ENCODE data around the gene AGGF1.
A peak's percentile ranks its signal among the peaks of the same experiment; 100 is the strongest.
"Not testable (repeated sequence)": the region's sequence is repeated elsewhere in the genome, so short reads cannot be mapped to it uniquely, and the experiment has no call there.

AGGF1 gene

DNA sequence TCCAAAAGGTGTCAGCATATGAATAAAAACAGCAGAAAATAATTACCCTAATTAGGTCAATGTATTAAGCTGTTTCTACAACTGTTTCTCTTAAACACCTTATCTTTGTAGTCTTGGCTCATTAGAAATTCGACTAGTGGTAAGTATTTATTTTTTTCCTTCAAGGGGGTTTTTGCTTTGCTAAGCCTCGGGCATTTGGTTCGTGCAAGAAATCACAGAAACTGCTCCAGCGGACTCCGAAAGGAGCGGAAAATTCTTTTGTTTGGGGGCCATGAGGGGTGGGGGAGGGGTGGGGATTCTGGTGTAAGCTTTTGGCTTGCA lies 56.1 kb downstream of the AGGF1 start:
- no peak for DNase-seq (ENCODE audit: low read depth)

DNA sequence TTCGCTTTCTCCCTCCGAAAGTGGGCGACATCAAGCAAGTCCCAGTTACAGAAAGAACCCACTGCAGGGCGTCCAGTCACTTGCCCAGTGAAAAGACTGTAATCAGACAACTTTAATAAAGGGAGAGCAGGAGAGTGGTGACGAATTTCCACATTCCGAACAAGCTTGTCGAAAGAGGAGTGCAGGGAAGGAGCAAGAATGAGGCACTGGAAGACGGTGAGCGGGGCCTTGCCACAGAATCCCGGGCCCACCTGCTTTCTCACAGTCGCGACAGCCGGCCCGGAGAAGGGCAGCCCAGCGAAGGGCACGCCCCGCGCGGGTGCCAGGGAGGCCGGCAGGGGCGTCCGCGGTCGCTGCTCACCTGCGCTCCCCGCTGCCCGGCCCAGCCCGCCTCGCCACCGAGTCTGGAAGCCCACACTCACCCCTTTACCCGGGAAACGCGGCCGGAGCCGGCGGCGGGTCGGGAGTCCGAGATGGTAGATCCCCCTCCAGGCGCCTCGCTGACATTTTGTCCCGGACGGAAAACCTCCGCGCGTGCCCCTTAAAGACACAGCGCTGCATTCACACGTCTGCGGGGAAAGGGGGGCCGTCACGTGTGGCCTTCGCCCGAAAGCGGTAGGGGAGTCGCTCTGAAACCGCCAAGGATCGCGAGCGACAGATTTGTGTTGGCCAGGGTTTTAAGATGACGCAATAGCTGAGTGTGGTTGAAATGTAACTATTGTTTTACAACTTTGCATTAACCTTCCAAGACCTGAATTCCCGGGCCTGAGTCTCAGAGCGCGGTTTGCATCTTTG lies 56.7 kb downstream of the AGGF1 start, which contains the start of gene ZBED3:
TSS of gene ZBED3 (minus strand) at position 597 of the 795 bp plus-strand sequence. CDS start 9,407 bp downstream, outside the sequence.
- DNase-seq (ENCODE audit: low read depth): peak; percentile 37

DNA sequence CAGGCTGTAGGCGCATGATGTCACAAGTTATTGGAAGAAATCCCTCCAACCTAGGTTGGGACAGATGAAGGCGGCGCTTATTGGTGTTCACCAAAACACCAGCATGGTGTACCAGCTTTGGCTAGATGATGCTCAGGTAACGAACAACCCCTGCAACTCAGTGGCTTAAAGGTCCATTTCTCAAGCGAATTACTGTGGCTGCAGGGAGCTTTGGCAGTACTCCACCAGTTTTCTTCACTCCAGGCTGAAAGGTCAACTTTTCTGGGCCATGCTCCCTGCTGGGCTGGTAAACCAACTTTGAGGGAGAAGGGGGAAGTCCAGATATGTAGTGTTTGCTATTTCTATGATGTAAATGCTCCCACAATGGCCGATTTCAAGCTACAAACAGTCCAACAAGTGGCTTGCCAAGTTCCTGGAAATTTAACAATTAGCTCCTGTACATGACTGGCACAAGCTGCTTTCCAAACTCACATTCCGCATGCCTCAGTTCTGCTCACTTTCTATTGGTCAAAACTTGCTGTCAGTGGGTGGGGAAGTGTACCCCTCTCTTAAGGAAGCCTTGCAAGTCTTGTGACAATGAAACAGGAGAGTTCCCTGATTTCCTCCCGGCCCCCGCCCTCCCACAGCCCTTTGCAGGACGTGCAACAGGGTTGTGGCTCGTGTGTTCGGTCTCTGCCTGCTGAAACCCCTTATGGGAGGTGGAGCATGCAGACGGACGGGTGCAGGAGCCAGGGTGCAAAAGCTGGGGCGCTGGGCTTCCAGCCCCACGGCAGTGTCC lies 57.5 kb downstream of the AGGF1 start:
- DNase-seq (ENCODE audit: low read depth): no peak

DNA sequence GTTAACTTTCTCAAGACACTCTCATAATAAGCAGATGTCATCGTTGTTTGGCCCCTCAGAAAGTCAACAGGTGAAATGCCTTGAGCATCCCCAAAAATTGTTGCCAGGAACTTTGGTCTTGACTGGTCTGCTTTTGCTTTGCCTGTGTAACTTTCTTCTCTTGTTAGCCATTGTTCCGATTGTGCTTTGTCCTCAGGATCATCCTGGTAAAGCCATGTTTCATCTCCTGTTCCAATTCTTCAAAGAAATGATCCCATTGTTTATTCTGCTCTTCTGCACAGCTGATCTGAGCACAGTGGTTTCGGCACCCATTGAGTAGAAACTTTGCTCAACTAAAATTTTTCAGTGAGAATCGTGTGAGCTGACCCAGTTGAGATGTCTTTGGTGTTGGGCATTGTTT lies 65.0 kb downstream of the AGGF1 start:
- DNase-seq (ENCODE audit: low read depth): no peak

DNA sequence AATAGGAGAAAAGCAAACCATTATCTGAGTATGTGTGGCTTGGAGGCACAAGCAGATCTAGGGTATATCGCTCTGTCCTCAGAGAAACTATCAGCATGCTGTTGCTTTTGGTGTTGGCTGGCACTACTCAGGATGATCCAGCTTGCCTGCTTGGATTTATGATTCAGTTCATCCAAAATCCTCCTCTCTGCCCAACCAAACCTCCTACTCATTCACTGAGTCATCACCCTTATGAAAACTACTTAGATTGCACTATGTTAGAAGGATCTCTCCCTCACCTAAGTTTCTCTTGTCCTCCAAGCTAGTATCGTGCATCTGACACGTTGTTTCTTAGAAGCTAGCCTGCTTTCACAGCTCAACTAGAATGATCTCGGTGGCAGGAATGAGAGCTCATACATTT lies 71.1 kb downstream of the AGGF1 start:
- DNase-seq (ENCODE audit: low read depth): no peak

DNA sequence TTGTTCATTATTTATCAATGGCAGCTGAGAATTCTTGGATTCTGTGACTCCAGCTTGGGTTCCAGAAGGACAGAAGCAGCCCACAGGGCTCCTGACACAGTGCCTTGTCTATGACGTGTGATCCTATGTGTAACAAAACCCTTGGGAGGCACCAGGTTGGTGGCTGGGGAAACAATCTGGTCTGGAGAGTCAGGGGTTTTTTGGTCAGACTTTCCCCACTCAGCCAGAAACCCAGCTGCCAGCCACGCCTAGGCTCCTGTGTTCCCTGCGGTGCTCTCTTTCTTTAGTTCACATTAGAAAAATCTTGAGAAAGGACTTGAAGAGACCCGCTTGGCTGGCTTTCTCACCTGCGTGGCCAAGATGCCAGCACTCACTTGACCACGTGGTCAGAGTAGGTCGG lies 72.3 kb downstream of the AGGF1 start:
- no peak for DNase-seq (ENCODE audit: low read depth)

DNA sequence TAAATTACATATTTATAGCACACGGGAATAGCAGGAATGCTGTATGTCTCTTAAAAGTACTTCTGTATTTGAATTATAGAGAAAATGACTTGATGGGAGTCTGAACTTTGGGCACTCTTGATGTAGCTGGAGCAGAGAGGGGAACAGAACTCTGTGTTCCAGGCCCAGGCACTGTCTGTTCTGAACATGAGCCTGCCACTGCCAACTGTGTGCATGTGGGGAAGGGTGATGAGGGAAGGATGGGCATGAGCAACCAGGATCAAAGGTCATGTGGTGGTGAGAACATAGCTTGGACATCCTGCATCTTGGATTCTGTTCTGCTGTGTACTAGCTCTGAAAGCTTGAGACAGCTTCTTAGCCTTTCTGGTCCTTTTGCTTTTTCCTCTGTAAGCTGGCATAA lies 73.3 kb downstream of the AGGF1 start:
- no peak for DNase-seq (ENCODE audit: low read depth)

DNA sequence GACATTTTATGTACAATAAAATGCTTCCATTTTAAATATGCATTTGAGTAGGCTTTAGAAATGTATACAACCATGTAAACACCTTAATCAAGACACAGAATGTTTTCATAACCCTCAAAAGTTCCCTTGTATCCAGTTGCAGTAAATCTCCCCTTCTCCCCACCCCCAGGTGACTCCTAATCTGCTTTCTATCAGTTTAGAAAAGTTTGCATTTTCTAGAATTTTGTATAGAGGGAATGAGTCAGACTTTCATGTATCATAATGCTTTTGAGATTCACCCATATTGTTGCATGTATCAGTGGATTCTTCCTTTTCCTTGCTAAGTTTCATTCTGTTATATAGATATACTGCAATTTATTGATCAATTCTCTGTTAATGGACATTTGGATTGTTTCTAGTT lies 74.6 kb downstream of the AGGF1 start:
- DNase-seq (ENCODE audit: low read depth): no peak

DNA sequence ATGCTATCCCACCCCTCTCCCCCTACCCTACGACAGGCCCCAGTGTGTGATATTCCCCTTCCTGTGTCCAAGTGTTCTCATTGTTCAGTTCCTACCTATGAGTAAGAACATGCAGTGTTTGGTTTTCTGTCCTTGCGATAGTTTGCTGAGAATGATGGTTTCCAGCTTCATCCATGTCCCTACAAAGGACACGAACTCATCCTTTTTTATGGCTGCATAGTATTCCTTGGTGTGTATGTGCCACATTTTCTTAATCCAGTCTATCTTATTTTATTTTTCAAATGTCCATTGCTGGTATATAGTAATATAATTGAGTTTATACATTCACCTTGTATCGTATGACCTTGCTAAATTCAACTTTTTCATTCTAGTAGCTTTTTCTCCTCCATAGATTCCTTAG lies 76.8 kb downstream of the AGGF1 start:
- DNase-seq (ENCODE audit: low read depth): not testable (repeated sequence)

Data from stimulated activated CD8-positive, alpha-beta memory T cell treated with anti-CD3 and anti-CD28 coated beads, Interleukin-12 subunit alpha, Interleukin-12 subunit beta, amount 100 ng/mL, for 1 hour (primary cell).